Measurements from ENCODE around the gene KRT31.

KRT31 gene

DNA sequence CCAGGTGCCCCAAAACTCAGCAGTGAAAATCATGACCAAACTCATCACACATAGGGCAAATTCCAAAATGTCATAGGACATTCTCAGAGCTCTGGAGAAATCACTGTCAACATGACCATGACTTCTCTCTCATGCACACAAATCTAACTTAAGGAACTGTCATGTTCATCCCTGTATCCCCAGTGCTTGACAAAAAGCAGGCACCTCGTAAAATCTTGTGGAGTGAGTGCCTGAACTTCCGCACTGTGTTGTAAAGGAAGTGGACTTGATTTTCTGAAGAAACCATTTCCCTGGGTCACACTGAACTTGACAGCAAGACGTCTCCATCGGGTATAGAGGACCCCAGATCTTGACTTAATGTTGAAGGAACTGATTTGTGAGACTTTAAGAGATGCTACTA is 24.2 kb upstream of the KRT31 start:
- H3K27ac ChIP-seq = no peak overlapping the region
- no peak for TF ChIP-seq ZFX (IDR thresholded peaks at IDR 0.05)
- TF ChIP-seq, protein P1, sequence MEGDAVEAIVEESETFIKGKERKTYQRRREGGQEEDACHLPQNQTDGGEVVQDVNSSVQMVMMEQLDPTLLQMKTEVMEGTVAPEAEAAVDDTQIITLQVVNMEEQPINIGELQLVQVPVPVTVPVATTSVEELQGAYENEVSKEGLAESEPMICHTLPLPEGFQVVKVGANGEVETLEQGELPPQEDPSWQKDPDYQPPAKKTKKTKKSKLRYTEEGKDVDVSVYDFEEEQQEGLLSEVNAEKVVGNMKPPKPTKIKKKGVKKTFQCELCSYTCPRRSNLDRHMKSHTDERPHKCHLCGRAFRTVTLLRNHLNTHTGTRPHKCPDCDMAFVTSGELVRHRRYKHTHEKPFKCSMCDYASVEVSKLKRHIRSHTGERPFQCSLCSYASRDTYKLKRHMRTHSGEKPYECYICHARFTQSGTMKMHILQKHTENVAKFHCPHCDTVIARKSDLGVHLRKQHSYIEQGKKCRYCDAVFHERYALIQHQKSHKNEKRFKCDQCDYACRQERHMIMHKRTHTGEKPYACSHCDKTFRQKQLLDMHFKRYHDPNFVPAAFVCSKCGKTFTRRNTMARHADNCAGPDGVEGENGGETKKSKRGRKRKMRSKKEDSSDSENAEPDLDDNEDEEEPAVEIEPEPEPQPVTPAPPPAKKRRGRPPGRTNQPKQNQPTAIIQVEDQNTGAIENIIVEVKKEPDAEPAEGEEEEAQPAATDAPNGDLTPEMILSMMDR (conservative IDR thresholded peaks at IDR 0.05) = no peak

DNA sequence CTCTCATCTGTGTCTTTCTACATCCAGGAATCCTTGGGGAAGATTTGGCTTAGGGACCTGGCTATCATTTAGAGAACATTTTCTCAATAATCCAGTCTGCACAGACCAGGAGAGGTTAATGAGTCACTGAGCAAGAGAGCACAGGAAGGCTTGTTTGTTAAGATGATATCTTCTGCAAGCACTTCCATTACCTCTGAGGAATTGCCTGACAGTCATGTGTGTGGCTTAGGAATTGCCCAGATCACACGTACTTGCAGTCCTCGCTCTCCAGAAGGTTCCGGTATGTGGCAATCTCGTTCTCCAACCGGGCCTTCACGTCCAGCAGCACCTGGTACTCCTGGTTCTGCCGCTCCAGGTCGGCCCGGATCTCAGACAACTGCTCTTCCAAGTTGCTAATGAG is 23.7 kb upstream of the KRT31 start:
- no peak overlapping the region for H3K27ac ChIP-seq
- TF ChIP-seq, protein P1 (conservative IDR thresholded peaks at IDR 0.05) = no peak
- no peak for TF ChIP-seq ZFX (IDR thresholded peaks at IDR 0.05)

DNA sequence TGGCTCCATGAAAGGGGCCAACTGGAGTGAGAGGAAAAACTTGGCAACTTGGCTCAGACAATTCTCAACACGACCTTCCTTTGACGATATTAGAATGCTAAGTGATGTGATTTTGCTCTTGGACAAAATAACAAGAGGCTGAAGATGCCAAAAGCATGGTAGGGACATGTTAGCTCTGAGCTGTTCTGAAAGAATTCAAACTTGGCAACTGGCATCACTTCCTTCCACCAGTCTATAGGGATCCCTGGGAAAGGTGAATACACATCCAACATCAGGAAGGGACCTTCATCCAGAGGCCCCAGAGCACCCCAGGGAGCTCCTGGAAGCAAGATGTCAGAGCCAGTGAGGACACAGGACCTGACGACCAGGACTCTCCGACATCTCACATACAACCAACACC is 22.7 kb upstream of the KRT31 start:
- TF ChIP-seq, protein P1 (conservative IDR thresholded peaks at IDR 0.05) = no peak
- no peak for TF ChIP-seq ZFX (IDR thresholded peaks at IDR 0.05)

DNA sequence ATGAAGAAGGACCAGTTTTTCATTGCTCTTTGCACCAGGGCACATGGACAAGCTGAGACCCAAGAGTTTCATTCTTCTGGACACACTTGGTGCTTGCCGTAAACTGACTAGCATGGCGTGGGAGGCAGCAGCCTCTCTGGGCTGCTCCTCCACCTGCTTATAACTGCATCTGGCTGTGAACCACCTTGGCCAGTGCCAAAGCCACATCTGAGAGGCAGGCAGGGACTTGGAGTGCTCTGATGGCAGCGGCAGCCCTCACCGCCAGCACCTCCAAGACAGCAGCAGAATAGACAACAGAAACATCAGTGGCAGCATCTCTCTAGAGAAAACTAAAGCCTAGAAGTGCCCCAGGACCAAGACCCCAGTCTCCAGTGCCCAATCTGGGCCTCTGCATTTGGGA is 22.3 kb upstream of the KRT31 start:
- no peak overlapping the region for H3K27ac ChIP-seq
- no peak for TF ChIP-seq ZFX (IDR thresholded peaks at IDR 0.05)
- TF ChIP-seq, protein P1 (conservative IDR thresholded peaks at IDR 0.05) = no peak

More for the DNA sequence above, 22.7 kb upstream of the KRT31 start:
- H3K27ac ChIP-seq = no peak overlapping the region

DNA sequence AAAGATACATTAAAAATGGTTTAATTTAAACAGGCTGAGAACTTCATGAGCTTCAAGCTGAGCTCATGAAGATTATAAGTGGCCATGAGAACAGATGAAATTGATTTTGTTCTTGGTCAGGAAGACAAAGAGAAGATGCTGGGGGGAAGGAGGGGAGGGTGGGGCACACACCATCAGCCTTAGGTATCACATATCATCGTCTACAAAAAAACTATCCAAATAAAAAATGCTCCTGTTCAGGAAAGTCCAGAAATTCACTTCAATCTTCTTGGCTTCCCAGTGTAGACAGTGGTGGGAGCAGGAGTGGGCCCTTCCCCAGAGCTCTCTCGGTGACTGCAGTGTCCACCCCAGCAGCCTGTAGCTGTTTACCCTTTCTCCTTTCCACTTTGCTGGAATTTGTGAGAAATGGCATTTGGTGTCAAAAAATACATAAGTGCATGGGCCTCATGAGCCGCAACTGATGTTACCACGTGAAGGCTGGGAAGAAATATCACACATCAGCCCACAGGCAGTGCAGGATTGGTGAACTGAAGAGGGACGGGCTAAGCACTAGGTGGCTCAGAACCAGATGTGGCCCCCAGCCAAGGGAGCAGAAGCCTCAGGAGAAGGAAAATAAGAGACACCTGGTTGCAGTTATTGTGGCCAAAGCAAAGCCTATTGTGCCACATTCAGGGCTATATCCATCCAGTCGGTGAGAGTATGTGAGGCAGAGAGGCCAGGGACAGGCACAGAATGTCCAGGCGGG is 20.9 kb upstream of the KRT31 start:
- TF ChIP-seq, protein P1 (conservative IDR thresholded peaks at IDR 0.05) = no peak
- TF ChIP-seq ZFX (IDR thresholded peaks at IDR 0.05) = no peak
- H3K27ac ChIP-seq = no peak overlapping the region

DNA sequence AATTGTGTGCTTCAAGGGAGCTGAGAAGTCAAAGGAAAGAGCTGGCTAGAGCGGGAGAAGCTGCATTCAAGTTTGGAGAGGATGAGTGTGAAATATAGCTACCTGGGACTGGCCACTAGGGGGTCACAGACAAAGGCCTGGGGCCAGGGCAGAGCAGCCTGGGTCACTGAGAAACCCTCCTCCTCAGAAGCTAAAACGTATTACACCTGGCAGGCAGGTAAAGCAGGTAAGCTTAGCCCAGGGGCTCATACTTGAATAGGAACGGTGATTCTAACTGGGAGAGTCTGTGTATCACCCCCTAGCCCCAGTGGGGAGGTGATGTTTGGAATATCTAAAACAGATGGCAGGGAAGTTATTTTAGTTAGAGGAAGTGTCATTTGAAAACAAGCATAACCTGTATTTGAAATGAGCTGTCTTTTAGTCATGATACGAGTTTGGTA is 20.2 kb upstream of the KRT31 start:
- H3K27ac ChIP-seq = no peak overlapping the region
- no peak for TF ChIP-seq ZFX (IDR thresholded peaks at IDR 0.05)
- TF ChIP-seq, protein P1 (conservative IDR thresholded peaks at IDR 0.05) = peak; percentile 88

DNA sequence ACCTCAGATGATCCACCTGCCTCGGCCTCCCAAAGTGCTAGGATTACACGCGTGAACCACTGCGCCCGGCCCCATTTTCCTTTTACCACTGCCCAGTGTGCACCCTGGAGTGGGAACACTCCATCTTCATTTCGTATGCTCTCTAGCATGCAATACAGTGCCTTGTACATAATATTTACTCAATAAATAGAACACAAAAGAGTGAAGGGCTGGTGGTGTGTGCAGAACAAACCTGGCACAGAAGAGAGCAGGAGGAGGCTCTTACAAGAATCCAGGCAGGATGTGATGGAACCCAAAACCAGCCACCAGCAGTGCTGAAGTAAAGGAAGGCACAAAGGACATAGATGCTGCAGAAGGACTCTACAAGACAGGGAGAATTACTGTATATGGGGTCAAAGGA is 19.7 kb upstream of the KRT31 start:
- no peak overlapping the region for H3K27ac ChIP-seq
- TF ChIP-seq, protein P1 (conservative IDR thresholded peaks at IDR 0.05) = no peak
- TF ChIP-seq ZFX (IDR thresholded peaks at IDR 0.05) = no peak
